ENCODE measurements around the gene EME2. TPM values are rescaled to one million over a fixed set of nuclear protein-coding genes. Genes with fewer than 3 reads are reported as not detected.

The EME2 gene
- total RNA-seq, 1 donor from 2014 or later: 14.9 TPM

GRCh38 chr16:1807626-1808025 is 35.0 kb downstream of the EME2 start:
- intact Hi-C loops (cut with DNase I): no loop called here
- DNase-seq (ENCODE audit: low spot score): no peak

GRCh38 chr16:1808691-1809090 is 36.1 kb downstream of the EME2 start:
- DNase-seq (ENCODE audit: low spot score): no peak
- intact Hi-C loops (cut with DNase I): no loop called here

DNA sequence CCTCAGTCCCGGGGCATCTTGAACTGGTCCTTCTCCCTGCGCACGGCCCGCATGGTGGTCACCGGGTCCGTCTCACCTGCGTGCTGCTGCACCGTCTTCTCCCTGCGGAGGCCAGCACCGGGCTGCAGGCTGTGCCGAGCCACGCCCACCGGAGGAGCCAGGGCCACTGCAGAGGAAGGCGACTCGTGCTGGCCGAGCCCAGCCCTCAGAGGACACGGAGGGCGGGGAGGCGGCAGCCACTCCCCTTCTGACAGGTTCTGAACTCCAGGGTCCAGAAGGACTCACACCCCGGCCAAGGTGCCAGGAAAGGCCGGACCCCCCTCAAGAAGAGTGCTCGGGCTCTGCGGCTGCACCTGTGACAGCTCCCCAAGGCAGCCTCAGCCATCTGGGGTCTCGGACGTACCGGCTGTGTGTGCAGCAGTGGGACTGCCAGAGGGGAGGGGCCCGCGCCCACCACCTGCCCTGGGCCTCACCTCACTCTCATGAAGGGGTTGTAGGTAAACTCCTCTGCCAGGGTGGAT is 36.7 kb downstream of the EME2 start:
- no peak for DNase-seq (ENCODE audit: low spot score)
- intact Hi-C loops (cut with DNase I): no loop called here

DNA sequence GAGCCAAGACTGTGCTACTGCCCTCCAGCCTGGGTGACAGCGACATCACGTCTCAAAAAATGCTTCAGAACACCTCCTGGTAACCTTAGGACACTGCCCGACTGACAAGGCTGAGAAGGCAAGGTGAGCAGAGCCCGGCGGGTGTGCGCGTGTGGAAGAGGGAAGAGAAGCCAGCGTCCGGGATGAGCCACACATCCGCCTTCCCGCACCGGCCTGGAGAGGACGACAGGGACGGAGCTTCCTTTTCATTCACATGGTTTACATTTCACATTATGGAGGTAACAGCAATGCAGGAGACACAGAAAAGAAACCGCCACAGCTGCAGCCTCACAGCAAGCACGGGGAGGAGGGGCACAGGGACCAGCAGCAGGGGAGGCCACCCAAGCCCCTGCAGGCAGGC is 37.5 kb downstream of the EME2 start:
- DNase-seq (ENCODE audit: low spot score): no peak
- intact Hi-C loops (cut with DNase I): no loop called here

DNA sequence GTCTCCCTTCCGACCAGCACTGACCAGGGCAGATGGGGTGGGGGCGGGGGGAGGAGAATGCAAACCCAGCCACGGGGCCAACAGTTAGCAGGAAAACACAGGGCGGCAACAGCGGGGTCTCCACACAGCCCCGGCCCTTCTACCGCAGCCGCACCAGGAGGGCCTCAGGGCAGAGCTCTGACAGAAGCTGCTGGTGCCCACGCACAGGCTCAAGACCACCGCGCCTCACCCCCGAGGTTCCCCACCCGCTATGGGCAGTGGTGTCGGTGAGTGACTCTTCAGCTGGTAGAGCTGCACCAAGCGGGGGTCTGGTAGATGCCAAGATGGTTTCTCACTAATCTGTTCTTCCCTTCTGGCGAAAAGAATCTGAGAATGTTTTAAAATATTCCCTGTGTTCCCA is 37.9 kb downstream of the EME2 start:
- intact Hi-C loops (cut with DNase I): no loop called here

DNA sequence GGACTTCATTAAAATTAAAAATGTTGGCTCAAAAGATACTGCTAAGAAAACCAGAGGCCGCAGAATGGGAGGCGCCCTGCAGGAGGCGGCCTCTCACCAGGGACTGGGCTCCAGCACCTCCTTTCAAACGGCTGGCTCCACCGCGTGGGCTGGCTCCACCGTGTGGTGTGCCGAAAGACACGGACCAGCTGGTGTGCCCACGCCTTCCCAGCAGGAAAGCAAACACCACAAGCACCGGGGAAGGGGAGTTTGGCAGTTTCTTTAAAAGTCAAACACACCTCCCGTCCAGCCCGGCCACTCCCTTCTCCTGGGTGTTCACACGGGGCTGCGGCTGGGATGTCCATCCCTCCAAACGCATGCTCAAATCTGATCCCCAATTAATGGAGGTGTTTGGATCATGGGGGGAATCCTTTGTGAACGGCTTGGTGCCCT is 40.1 kb downstream of the EME2 start:
- intact Hi-C loops (cut with DNase I): no loop called here
- DNase-seq (ENCODE audit: low spot score): no peak

More for the DNA sequence above, 37.9 kb downstream of the EME2 start:
- no peak for DNase-seq (ENCODE audit: low spot score)

- no peak for DNase-seq (ENCODE audit: low spot score)
- intact Hi-C loops (cut with DNase I): no loop called here
Measured at GRCh38 chr16:1815461-1815860, 42.9 kb downstream of the EME2 start.

DNA sequence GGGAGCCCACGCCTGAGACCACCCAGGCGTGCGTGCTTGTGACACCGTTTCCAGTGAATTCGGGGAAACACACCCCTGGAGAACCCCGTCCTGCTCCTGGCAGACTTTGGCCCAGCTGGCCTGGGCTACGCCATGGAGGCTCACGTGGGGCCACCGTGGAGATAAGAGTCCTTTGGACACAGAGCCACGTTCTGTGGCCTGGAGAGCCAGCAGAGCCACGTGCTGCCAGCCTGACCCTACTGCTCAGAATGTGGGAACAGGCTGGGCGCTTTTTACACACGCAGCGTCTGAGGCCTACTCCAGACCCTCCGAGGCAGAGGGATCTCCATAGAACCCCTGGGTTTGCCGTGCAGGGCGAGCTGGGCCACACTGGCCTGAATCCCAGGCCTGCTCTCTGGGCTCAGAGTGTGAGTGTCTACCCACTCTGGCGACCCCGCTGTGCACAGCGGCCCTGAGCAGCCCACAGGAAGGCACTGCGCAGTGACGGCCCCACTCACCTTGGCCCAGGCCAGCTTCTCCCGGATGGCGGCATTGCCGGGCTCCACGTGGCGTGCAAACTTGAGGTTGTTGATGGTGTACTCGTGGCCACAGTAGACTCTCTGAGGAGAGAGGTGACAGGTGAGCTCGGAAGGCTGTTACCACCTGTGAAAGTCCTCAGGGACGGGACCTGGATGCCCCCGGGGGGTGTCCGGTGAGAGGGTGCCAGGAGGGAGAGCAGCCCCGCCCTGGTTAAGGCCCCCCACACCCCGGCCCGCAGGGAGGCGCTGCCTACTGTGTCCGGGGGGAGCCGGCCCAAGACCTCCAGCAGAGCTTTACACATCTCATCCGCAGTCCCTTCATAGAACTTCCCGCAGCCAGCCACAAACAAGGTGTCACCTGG is 44.0 kb downstream of the EME2 start:
- intact Hi-C loops (cut with DNase I): no loop called here

DNA sequence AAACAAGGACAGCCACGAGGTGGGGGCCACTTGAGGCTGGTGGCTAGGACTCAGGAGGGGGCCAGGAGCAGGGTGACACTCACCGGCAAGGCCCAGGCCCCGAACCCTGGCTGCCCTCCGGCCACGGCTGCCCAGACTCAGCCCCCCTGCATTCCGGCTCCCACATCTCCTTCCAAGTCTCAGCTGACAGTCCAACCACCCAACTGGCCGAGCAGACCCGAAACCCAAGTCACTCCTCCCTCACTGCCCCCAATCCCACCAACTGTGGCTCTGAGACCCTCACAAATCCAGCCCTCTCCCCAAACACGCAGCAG is 44.6 kb downstream of the EME2 start:
- no peak for DNase-seq (ENCODE audit: low spot score)
- intact Hi-C loops (cut with DNase I): no loop called here

More for the DNA sequence above, 44.0 kb downstream of the EME2 start:
- no peak for DNase-seq (ENCODE audit: low spot score)

DNA sequence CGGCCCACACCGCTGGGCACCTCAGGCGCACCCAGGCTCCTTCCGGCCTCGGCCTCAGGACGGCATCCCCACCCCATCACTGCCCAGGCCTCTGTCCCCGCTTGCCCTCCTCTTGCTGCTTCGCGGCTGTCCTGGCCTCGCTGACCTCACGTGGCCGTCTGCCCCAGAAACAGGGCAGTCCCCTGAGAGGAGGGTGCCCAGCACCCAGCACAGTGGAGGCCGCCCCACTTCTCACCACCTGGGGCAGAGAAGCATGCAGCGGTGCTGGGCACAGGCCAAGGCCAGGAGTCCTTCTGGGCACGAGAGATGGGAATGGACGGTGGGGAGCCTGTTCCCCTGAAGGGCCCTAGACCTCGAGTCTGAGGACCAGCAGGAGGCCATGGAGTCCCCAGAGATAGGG is 45.1 kb downstream of the EME2 start:
- intact Hi-C loops (cut with DNase I): no loop called here
- no peak for DNase-seq (ENCODE audit: low spot score)

GRCh38 chr16:1818204-1818872 is 45.7 kb downstream of the EME2 start:
- intact Hi-C loops (cut with DNase I): no loop called here
- DNase-seq (ENCODE audit: low spot score): no peak

DNA sequence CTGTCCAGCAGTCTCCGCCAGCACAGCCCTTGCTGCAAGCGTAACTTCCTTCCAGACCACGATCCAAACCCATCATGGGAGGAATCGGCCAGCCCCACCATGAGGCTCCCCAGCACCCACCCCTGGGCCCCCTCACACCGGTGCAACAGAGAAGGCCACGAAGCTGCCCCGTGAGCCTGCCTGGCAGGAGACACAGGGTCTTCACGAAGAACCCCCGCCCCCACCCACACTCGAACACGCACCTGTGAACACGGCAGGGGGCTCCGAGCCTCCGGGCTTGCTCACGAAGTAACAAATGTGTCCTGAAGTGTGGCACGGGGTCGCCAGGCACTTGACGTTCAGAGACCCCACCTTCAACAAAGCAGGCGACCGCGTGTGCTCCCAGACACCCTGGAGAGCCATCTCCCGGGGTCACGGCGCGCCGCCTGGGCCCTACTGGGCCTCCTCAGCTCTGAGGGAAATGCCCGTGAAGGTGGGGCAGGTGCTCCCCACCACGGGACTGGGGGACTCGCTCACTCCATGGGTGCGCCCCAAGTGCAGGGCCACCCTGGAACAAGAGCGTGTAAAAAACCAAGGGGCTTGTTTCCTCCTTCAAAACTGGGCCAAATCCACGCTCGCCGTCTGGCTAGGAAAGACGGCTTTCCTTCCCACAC is 46.4 kb downstream of the EME2 start:
- intact Hi-C loops (cut with DNase I): no loop called here
- DNase-seq (ENCODE audit: low spot score): no peak

GRCh38 chr16:1819611-1820010 is 47.0 kb downstream of the EME2 start:
- intact Hi-C loops (cut with DNase I): loop anchor here (5.0 kb wide), 1 partner anchor 32 kb away; no protein-coding TSS in a partner anchor
- DNase-seq (ENCODE audit: low spot score): no peak

DNA sequence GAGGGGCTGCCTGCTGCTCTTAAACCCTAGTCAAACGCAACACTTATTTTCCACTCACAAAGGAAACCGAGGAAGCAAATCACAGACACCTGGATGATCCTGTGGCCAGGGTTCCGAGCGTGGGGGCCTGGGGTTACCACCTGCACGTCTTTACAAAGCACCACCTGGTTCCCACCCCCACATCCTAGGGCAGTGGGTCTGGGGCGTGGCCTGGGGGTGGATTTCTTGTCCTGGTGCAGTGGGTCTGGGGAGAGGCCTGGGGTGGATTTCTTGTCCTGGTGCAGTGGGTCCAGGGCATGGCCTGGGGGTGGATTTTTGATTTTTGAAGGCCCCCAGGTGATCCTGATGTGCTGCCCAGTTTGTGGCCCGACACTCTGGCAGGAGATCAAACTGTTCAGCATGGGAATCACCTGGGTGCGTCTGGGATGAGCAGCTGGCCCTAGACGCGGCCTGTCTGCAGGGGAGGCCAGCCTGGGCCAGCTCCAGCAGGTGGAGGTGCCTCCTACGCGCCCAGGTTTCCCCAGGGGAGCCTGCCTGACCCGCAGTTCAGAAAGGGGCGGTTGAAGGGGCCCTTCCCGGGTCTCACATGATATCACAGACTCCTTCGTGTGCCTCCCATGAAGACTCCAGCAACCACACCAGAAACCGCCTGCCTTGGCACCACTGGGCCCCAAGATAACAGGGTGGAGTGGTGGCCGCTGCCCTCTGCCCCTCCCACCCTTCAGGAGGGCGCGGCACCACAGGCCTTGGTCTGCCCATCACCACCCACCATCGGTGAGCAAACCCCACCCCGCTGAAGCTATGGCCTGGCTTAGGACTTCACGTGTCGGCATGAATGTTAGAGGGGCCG is 47.7 kb downstream of the EME2 start:
- intact Hi-C loops (cut with DNase I): loop anchor here (5.0 kb wide), 1 partner anchor 33 kb away; no protein-coding TSS in a partner anchor
- no peak for DNase-seq (ENCODE audit: low spot score)

DNA sequence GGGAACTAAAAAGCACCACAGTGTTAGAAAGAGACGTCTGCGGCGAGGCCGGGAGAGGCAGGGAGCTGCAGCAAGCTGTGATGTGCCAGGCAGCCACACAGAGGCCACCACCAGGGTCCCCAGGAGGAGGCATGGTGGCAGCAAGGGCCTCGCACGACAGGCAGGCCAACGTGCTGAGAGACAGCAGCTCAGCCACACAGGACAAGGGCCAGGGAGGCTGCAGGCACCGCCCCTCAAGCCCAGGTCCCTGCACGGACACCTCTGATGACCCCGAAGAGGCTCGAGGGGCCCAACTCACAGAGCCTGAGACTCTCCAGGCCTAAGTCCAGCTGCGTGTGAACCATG is 48.3 kb downstream of the EME2 start:
- DNase-seq (ENCODE audit: low spot score): no peak
- intact Hi-C loops (cut with DNase I): loop anchor here (5.0 kb wide), 1 partner anchor 34 kb away; no protein-coding TSS in a partner anchor

DNA sequence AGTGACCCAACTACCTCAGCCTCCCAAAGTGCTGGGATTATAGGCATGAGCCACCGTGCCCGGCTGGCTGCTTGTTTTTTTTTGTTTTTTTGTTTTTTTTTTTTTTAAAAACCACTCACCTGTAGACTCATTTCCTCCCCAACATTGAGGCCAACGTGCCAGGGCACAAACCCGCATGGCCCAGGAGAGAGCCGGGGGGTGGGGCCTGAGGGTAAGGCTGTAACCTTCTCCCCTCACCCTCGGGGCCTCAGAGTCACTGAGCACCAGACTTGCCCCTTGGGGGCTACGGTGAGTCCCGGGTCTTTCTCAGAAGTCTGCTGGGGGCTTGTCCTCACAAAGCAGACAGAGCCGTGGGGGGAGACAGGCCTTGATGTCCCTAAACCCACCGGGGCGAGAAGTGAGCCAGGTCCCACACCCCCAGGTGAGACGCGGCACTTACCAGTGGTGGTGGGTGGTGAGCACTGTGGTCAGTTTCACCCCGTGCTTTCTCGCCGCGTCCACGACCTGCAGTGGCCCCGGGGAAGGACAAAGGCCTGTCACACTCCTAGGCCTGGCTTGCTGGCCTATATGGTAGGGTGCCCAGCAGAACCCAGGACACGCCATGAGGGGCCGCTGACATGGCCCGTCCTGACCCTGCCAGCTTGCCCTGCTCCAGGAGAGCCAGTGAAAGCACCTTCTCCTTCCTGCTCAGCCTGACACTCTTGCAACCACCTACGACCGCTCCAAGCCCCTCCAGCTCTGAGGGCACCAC is 49.4 kb downstream of the EME2 start:
- intact Hi-C loops (cut with DNase I): loop anchor here (5.0 kb wide), 1 partner anchor 35 kb away; no protein-coding TSS in a partner anchor
- DNase-seq (ENCODE audit: low spot score): no peak

- intact Hi-C loops (cut with DNase I): loop anchor here (5.0 kb wide), 1 partner anchor 36 kb away; no protein-coding TSS in a partner anchor
- no peak for DNase-seq (ENCODE audit: low spot score)
Measured at GRCh38 chr16:1822801-1823200, 50.2 kb downstream of the EME2 start.

DNA sequence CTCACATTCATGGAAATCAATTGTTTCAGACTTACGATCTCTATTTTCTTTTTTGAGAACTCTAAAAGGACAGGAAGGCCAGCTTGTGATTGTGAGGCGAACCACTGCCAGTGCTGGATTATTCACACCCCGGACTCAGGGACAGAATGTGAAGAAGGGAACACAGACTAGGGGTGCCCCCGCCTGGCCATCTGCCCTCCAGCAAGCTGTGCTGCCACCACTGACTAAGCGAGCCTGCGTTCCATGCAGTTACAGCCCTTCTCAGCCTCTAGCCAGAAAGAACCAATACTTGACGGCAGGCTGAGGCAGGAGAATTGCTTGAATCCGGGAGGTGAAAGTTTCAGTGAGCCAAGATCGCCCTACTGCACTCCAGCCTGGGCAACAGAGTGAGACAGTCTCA is 51.2 kb downstream of the EME2 start:
- no peak for DNase-seq (ENCODE audit: low spot score)
- intact Hi-C loops (cut with DNase I): loop anchor here (5.0 kb wide), 1 partner anchor 37 kb away; no protein-coding TSS in a partner anchor

Measured in cardiac septum (tissue), 1 donor.